GM12878 (cell line): Measurements from ENCODE around the gene SNX21. TPM values are rescaled to one million over a fixed set of nuclear protein-coding genes. Genes with fewer than 3 reads are reported as not detected.

Experiments used
- BMI1 ChIP-seq: fragments of 450-650 bp; IDR thresholded peaks from 2 replicates; pipeline ENCODE4 v1.6.1; 2016; ENCODE audit warnings: mild to moderate bottlenecking, moderate library complexity, borderline replicate concordance
- CBX3 ChIP-seq: fragments of 200-600 bp; sonication (generic); IDR thresholded peaks from 2 replicates; pipeline ENCODE4 v1.6.1; 2016; ENCODE audit warnings: low read depth, borderline replicate concordance
- CTCF ChIP-seq, 3 experiments: IDR thresholded peaks in 2 of 3; conservative IDR thresholded peaks in 1 of 3; 2 replicates each; pipeline ENCODE4 v1.5.1; 2011; ENCODE audit warnings: low read depth in 3 of 3, low read length in 3 of 3, mild to moderate bottlenecking in 3 of 3, control low read depth in 2 of 3, moderate library complexity in 2 of 3, inconsistent platforms in 1 of 3, mixed read lengths in 1 of 3; ENCODE audit not compliant: control insufficient read depth in 2 of 3, insufficient read depth in 1 of 3; ENCODE audit errors: extremely low read depth in 1 of 3
- ESRRA ChIP-seq: IDR thresholded peaks from 2 replicates; pipeline ENCODE4 v1.6.1; 2012; ENCODE audit warnings: mild to moderate bottlenecking, low read length, improper control_type of control experiment
- ETV6 ChIP-seq, 2 experiments: fragments of 450-650 bp in 1 of 2; IDR thresholded peaks in 1 of 2; conservative IDR thresholded peaks in 1 of 2; 2 replicates each; pipeline ENCODE4 v1.6.1; 2014; ENCODE audit warnings: antibody characterized with exemption in 1 of 2, borderline replicate concordance in 1 of 2, low read depth in 1 of 2, mild to moderate bottlenecking in 1 of 2, moderate library complexity in 1 of 2
- HDAC6 ChIP-seq: fragments of 200-600 bp; sonication (generic); IDR thresholded peaks from one replicate; pipeline ENCODE4 v1.8.0; 2017; ENCODE audit warnings: antibody characterized with exemption; ENCODE audit not compliant: unreplicated experiment
- JUND ChIP-seq: IDR thresholded peaks from 2 replicates; pipeline ENCODE4 v1.6.1; 2012; ENCODE audit warnings: low read depth, mild to moderate bottlenecking, low read length, improper control_type of control experiment, moderate library complexity
- KDM1A ChIP-seq: fragments of 200-600 bp; sonication (generic); IDR thresholded peaks from 2 replicates; pipeline ENCODE4 v1.6.1; 2016; ENCODE audit warnings: borderline replicate concordance
- NFIC ChIP-seq: IDR thresholded peaks from 2 replicates; pipeline ENCODE4 v1.6.1; 2012; ENCODE audit warnings: low read depth, mild to moderate bottlenecking, inconsistent platforms, low read length, moderate library complexity
- NFYA ChIP-seq: IDR thresholded peaks from 2 replicates; pipeline ENCODE4 v1.6.1; 2011; ENCODE audit warnings: low read depth, mild to moderate bottlenecking, low read length, improper control_type of control experiment, borderline replicate concordance
- NR2F1 ChIP-seq: fragments of 450-650 bp; conservative IDR thresholded peaks from 2 replicates; pipeline ENCODE4 v1.6.1; 2017; ENCODE audit warnings: mild to moderate bottlenecking
- POLR2A ChIP-seq: IDR thresholded peaks from 2 replicates; pipeline ENCODE4 v1.6.1; 2011; ENCODE audit warnings: low read depth, mild to moderate bottlenecking, low read length
- PRDM15 ChIP-seq: fragments of 450-650 bp; formaldehyde crosslinking; IDR thresholded peaks from 2 replicates; pipeline ENCODE4 v1.4.0; 2020; ENCODE audit warnings: mild to moderate bottlenecking, moderate library complexity
- RFX5 ChIP-seq: IDR thresholded peaks from 2 replicates; pipeline ENCODE4 v1.6.1; 2011; ENCODE audit warnings: low read depth, low read length, improper control_type of control experiment
- SMAD1 ChIP-seq: fragments of 450-650 bp; IDR thresholded peaks from 2 replicates; pipeline ENCODE4 v1.6.1; 2018; ENCODE audit warnings: mild to moderate bottlenecking, low read depth; ENCODE audit not compliant: partially characterized antibody
- SP1 ChIP-seq: IDR thresholded peaks from one replicate; pipeline ENCODE4 v1.6.1; 2011; ENCODE audit warnings: low read depth, low read length
- SRF ChIP-seq, 2 experiments: IDR thresholded peaks; 2 replicates each; pipeline ENCODE4 v1.6.1; 2011; ENCODE audit warnings: low read depth in 2 of 2, low read length in 2 of 2, mild to moderate bottlenecking in 1 of 2, moderate library complexity in 1 of 2
- SUZ12 ChIP-seq: fragments of 200-600 bp; sonication (generic); IDR thresholded peaks from one replicate; pipeline ENCODE4 v1.6.1; 2018; ENCODE audit warnings: antibody characterized with exemption, mild to moderate bottlenecking; ENCODE audit not compliant: unreplicated experiment
- ZNF24 ChIP-seq: fragments of 450-650 bp; IDR thresholded peaks from 2 replicates; pipeline ENCODE4 v1.6.1; 2017; ENCODE audit warnings: antibody characterized with exemption, mild to moderate bottlenecking
- ZNF687 ChIP-seq: fragments of 450-650 bp; IDR thresholded peaks from 2 replicates; pipeline ENCODE4 v1.6.1; 2017; ENCODE audit warnings: mild to moderate bottlenecking, moderate library complexity
- polyA plus RNA-seq, 11 experiments: library from polyadenylated mRNA; depleted of rRNA in 4 of 11; unstranded in 6 of 11; stranded (reverse) in 5 of 11; fragments of >200 nt; fragmentation: Nextera tagmentation in 4 of 11; fragmentation: Illumina TruSeq in 1 of 11; extraction: Ambion mirVana in 4 of 11; extraction: Trizol in 1 of 11; gene quantifications; 1 replicate in 1 of 11; 2 replicates in 10 of 11; pipeline versions ENCODE4 v1.2.1 to v1.2.3, GENCODE V29; 2011 to 2016; ENCODE audit warnings: inconsistent platforms in 2 of 11, missing spikeins in 2 of 11, low read depth in 1 of 11
- total RNA-seq, 4 experiments: library from RNA; depleted of rRNA in 3 of 4; stranded (reverse); fragments of >200 nt in 3 of 4; fragmentation: Illumina TruSeq in 1 of 4; extraction: Trizol in 1 of 4; gene quantifications; 2 replicates each; pipeline versions ENCODE4 v1.2.1 to v1.2.3, GENCODE V29; 2013 to 2021

The SNX21 gene
- total and polyA plus RNA-seq, 10 of the 15 experiments (the other 5 are each of a cell fraction or from before 2014, with no cell fraction given), result 0.10 to 1.4 (median 0.57) TPM

GRCh38 chr20:45812157-45813005, 21.2 kb upstream of the SNX21 start, which contains the start of gene UBE2C (continued):
- TF ChIP-seq PRDM15 (CRISPR knock-in tag) (no peak), ZNF687 (no peak), SRF (IDR thresholded peaks at IDR 0.05; ENCODE audit: low read depth in 2 of 2, low read length in 2 of 2) (no peak), POLR2A (peak; percentile 88), NFYA (peak; percentile 95), NR2F1 (0 out of 2 replicates have a peak, but pooled peaks have one; percentile 16), SUZ12 (no peak), ESRRA (no peak), BMI1 (no peak), SP1 (peak; percentile 100), JUND (no peak), ZNF24 (no peak), NFIC (peak; percentile 26; the same call in 1 of the 2 replicates), RFX5 (peak; percentile 60; the same call in 1 of the 2 replicates), CBX3 (no peak), HDAC6 (no peak), SMAD1 (no peak), KDM1A (no peak), CTCF (IDR thresholded peaks at IDR 0.05 in 2 of 3, conservative IDR thresholded peaks at IDR 0.05 in 1 of 3; ENCODE audit: control insufficient read depth in 2 of 3, extremely low read depth in 1 of 3, insufficient read depth in 1 of 3, low read depth in 3 of 3, low read length in 3 of 3) (no peak), ETV6 (conservative IDR thresholded peaks at IDR 0.05 in 1 of 2, IDR thresholded peaks at IDR 0.05 in 1 of 2; ENCODE audit: borderline replicate concordance in 1 of 2, low read depth in 1 of 2) (no peak)
